GDM1 (cell line): Measurements from ENCODE around the gene GOLGA3.
"Not testable (repeated sequence)": the region's sequence is repeated elsewhere in the genome, so short reads cannot be mapped to it uniquely, and the experiment has no call there.

ENCODE experiments used
- DNase-seq: peaks from one replicate; lab custom pipeline; 2025; lab: John Stamatoyannopoulos, UW

GOLGA3 gene

GRCh38 chr12:132847363-132848356 lies 19.0 kb upstream of the GOLGA3 start:
- DNase-seq = no peak

GRCh38 chr12:132844681-132845080 lies 16.0 kb upstream of the GOLGA3 start:
- DNase-seq = not testable (repeated sequence)

- DNase-seq = no peak
These were observed 13.9 kb upstream of the GOLGA3 start for GRCh38 chr12:132842449-132843045.

GRCh38 chr12:132841151-132841550 lies 12.5 kb upstream of the GOLGA3 start:
- no peak for DNase-seq

- DNase-seq = no peak
These were observed 11.9 kb upstream of the GOLGA3 start for GRCh38 chr12:132840536-132840935.

- no peak for DNase-seq
These were observed 11.0 kb upstream of the GOLGA3 start for GRCh38 chr12:132839558-132840235.

- DNase-seq = no peak
These were observed 9.9 kb upstream of the GOLGA3 start for GRCh38 chr12:132838410-132839080.

GRCh38 chr12:132837693-132838409 lies 9.2 kb upstream of the GOLGA3 start:
- no peak for DNase-seq

- no peak for DNase-seq
These were observed 8.2 kb upstream of the GOLGA3 start for GRCh38 chr12:132836795-132837331.

GRCh38 chr12:132836230-132836629 lies 7.6 kb upstream of the GOLGA3 start:
- not testable (repeated sequence) for DNase-seq

- DNase-seq = no peak
These were observed 6.7 kb upstream of the GOLGA3 start for GRCh38 chr12:132835076-132836025.

GRCh38 chr12:132834181-132834711 lies 5.6 kb upstream of the GOLGA3 start:
- no peak for DNase-seq

- no peak for DNase-seq
These were observed 4.7 kb upstream of the GOLGA3 start for GRCh38 chr12:132833341-132833740.

GRCh38 chr12:132831771-132832170 lies 3.1 kb upstream of the GOLGA3 start:
- no peak for DNase-seq

- no peak for DNase-seq
These were observed 636 bp downstream of the GOLGA3 start for GRCh38 chr12:132827763-132828703.

- no peak for DNase-seq
These were observed 2.8 kb downstream of the GOLGA3 start for GRCh38 chr12:132825861-132826260.

- DNase-seq = no peak
These were observed 3.6 kb downstream of the GOLGA3 start for GRCh38 chr12:132825089-132825488.

GRCh38 chr12:132824053-132824452 lies 4.6 kb downstream of the GOLGA3 start:
- DNase-seq = no peak

GRCh38 chr12:132818562-132818961 lies 10.1 kb downstream of the GOLGA3 start:
- no peak for DNase-seq
